A673 (cell line): Measurements from ENCODE around the gene GHRH. TPM values are rescaled to one million over a fixed set of nuclear protein-coding genes. Genes with fewer than 3 reads are reported as not detected.

Experiments
- BruUV-seq: library from RNA; stranded (reverse); fragments of 400-500 nt; replicated peaks from 2 replicates; lab custom pipeline; 2021; lab: Mats Ljungman, UMichigan
- CTCF ChIA-PET: fragments of 300-600 bp; sonication (Branson Sonifier 250); formaldehyde crosslinking; loops from one replicate; lab custom pipeline; 2022; ENCODE audit warnings: antibody characterized with exemption; lab: Charles Lee
- POLR2A ChIA-PET: fragments of 300-600 bp; sonication (Branson Sonifier 250); formaldehyde crosslinking; loops from one replicate; lab custom pipeline; 2022; ENCODE audit warnings: antibody characterized with exemption; ENCODE audit not compliant: low non-redundant PET; lab: Charles Lee
- DNase-seq: peaks from one replicate; pipeline ENCODE4 v3.0.0-alpha.2; 2015; ENCODE audit warnings: low spot score
- H3K27ac ChIP-seq: fragments of 200-600 bp; sonication (generic); 2 replicates; pipeline ENCODE4 v1.5.1; 2016; ENCODE audit warnings: mixed run types, low read depth, mild to moderate bottlenecking, mixed read lengths, antibody characterized with exemption, low read length; ENCODE audit not compliant: poor library complexity, severe bottlenecking
- H3K27me3 ChIP-seq: fragments of 200-600 bp; sonication (generic); replicated peaks from 2 replicates; pipeline ENCODE4 v1.6.1; 2017; ENCODE audit warnings: mixed run types, low read depth, mild to moderate bottlenecking, mixed read lengths, antibody characterized with exemption, low read length; ENCODE audit not compliant: insufficient read depth, poor library complexity
- H3K36me3 ChIP-seq: fragments of 200-600 bp; sonication (generic); 2 replicates; pipeline ENCODE4 v1.6.1; 2016; ENCODE audit warnings: mixed run types, mild to moderate bottlenecking, mixed read lengths, antibody characterized with exemption, low read length; ENCODE audit not compliant: insufficient read depth, poor library complexity, severe bottlenecking
- H3K4me1 ChIP-seq: fragments of 200-600 bp; sonication (generic); 2 replicates; pipeline ENCODE4 v1.6.1; 2017; ENCODE audit warnings: mixed run types, mild to moderate bottlenecking, mixed read lengths, antibody characterized with exemption, low read length; ENCODE audit not compliant: insufficient read depth, poor library complexity, severe bottlenecking
- H3K4me3 ChIP-seq: fragments of 200-600 bp; sonication (generic); 2 replicates; pipeline ENCODE4 v1.5.1; 2016; ENCODE audit warnings: low read depth, mixed run types, mild to moderate bottlenecking, mixed read lengths, low read length; ENCODE audit not compliant: poor library complexity, severe bottlenecking
- H3K9me3 ChIP-seq: fragments of 200-600 bp; sonication (generic); 2 replicates; pipeline ENCODE4 v1.6.1; 2016; ENCODE audit warnings: mixed run types, low read depth, mild to moderate bottlenecking, mixed read lengths, antibody characterized with exemption, low read length; ENCODE audit not compliant: poor library complexity, severe bottlenecking
- CTCF ChIP-seq: fragments of 300-800, 200-600 bp; sonication (generic); conservative IDR thresholded peaks from 2 replicates; pipeline ENCODE4 v1.5.1; 2017; ENCODE audit warnings: low read depth, mild to moderate bottlenecking, antibody characterized with exemption, low read length, moderate library complexity, mixed read lengths
- EZH2 ChIP-seq: fragments of 200-600 bp; sonication (generic); IDR thresholded peaks from 2 replicates; pipeline ENCODE4 v1.6.1; 2017; ENCODE audit warnings: borderline replicate concordance, low read depth, mild to moderate bottlenecking, mixed read lengths, antibody characterized with exemption, low read length; ENCODE audit not compliant: poor library complexity, severe bottlenecking
- intact Hi-C: fragments of 100-400 bp; cut with micrococcal nuclease; formaldehyde crosslinking; loops from one replicate; pipeline ENCODE4 v1.10.0; 2022; ENCODE audit not compliant: unreplicated experiment
- total RNA-seq: library from RNA; stranded (reverse); gene quantifications from 2 replicates; pipeline ENCODE4 v1.2.3, GENCODE V29; 2021

The GHRH gene
- total RNA-seq, 1 experiment from 2014 or later = not detected

- ChIA-PET CTCF (no interaction called here), POLR2A (no interaction called here)
- intact Hi-C loops = no loop called here
- H3K27me3 ChIP-seq = peaks cover 14% of the 10 kb centered on the region
- H3K4me1 ChIP-seq = no peaks in the 10 kb centered on the region
- no peaks in the 10 kb centered on the region for H3K36me3 ChIP-seq
- H3K27ac ChIP-seq = no peak overlapping the region
- no peaks in the 10 kb centered on the region for H3K9me3 ChIP-seq
- no peak overlapping the region for H3K4me3 ChIP-seq
- TF ChIP-seq EZH2 (no peak), CTCF (no peak)
- no peak for DNase-seq
- no TSS peak for BruUV-seq
Measured at GRCh38 chr20:37259031-37259430, 2.6 kb downstream of the GHRH start.

GRCh38 chr20:37257988-37258387, 3.6 kb downstream of the GHRH start:
- TF ChIP-seq EZH2 (no peak), CTCF (no peak)
- H3K4me1 ChIP-seq = no peaks in the 10 kb centered on the region
- intact Hi-C loops = no loop called here
- ChIA-PET CTCF (no interaction called here), POLR2A (no interaction called here)
- H3K27me3 ChIP-seq = peaks cover 14% of the 10 kb centered on the region
- no TSS peak for BruUV-seq
- no peak for DNase-seq
- no peaks in the 10 kb centered on the region for H3K36me3 ChIP-seq
- H3K27ac ChIP-seq = no peak overlapping the region
- H3K9me3 ChIP-seq = no peaks in the 10 kb centered on the region
- no peak overlapping the region for H3K4me3 ChIP-seq

- BruUV-seq = no TSS peak
- ChIA-PET POLR2A (no interaction called here), CTCF (no interaction called here)
- Histone ChIP-seq H3K4me1 (no peaks in the 10 kb centered on the region), H3K27me3 (peaks cover 14% of the 10 kb centered on the region), H3K27ac (no peak overlapping the region), H3K9me3 (no peaks in the 10 kb centered on the region), H3K36me3 (no peaks in the 10 kb centered on the region), H3K4me3 (no peak overlapping the region)
- TF ChIP-seq EZH2 = no peak
- TF ChIP-seq CTCF = no peak
- intact Hi-C loops = no loop called here
- DNase-seq = no peak
Measured at GRCh38 chr20:37257530-37257929, 4.1 kb downstream of the GHRH start.
